Neuronal stem cell (in vitro differentiated cells): ENCODE measurements around the gene GNAQ.

ENCODE experiments used
- DNase-seq: peaks from one replicate; pipeline ENCODE4 v3.0.0-alpha.2; 2013; ENCODE audit warnings: low spot score
- H2AFZ ChIP-seq: one replicate; pipeline ENCODE4 v1.6.1; 2013; ENCODE audit warnings: mild to moderate bottlenecking, low read length, inconsistent platforms
- H2AK5ac ChIP-seq: 2 replicates; pipeline ENCODE4 v1.6.1; 2013; ENCODE audit warnings: low read depth, mild to moderate bottlenecking, inconsistent platforms, low read length, moderate library complexity, mixed read lengths
- H2BK120ac ChIP-seq: 2 replicates; pipeline ENCODE4 v1.6.1; 2013; ENCODE audit warnings: low read depth, mild to moderate bottlenecking, inconsistent platforms, low read length, moderate library complexity, mixed read lengths
- H2BK12ac ChIP-seq: one replicate; pipeline ENCODE4 v1.6.1; 2013; ENCODE audit warnings: low read length, inconsistent platforms
- H2BK15ac ChIP-seq: 2 replicates; pipeline ENCODE4 v1.6.1; 2013; ENCODE audit warnings: mild to moderate bottlenecking, low read length, inconsistent platforms, mixed read lengths
- H2BK5ac ChIP-seq: one replicate; pipeline ENCODE4 v1.6.1; 2013; ENCODE audit warnings: inconsistent platforms, mild to moderate bottlenecking, low read length, moderate library complexity
- H3K14ac ChIP-seq: one replicate; pipeline ENCODE4 v1.6.1; 2013; ENCODE audit warnings: low read length, inconsistent platforms
- H3K18ac ChIP-seq: 2 replicates; pipeline ENCODE4 v1.6.1; 2013; ENCODE audit warnings: low read length, inconsistent platforms
- H3K23ac ChIP-seq: 2 replicates; pipeline ENCODE4 v1.6.1; 2013; ENCODE audit warnings: low read depth, mild to moderate bottlenecking, mixed read lengths, low read length, inconsistent platforms; ENCODE audit not compliant: poor library complexity
- H3K27ac ChIP-seq: replicated peaks from 3 replicates; pipeline ENCODE4 v1.5.1; 2013; ENCODE audit warnings: low read length, inconsistent platforms
- H3K27me3 ChIP-seq, 3 experiments: 2 replicates each; pipeline ENCODE4 v1.6.1; 2013; ENCODE audit warnings: low read length in 3 of 3, mild to moderate bottlenecking in 2 of 3, inconsistent platforms in 1 of 3, low read depth in 1 of 3, mixed read lengths in 1 of 3, moderate library complexity in 1 of 3; ENCODE audit not compliant: control insufficient read depth in 3 of 3, insufficient read depth in 3 of 3
- H3K36me3 ChIP-seq, 2 donors: replicated peaks in 1 of 2; 2 replicates each; pipeline ENCODE4 v1.6.1; 2013; ENCODE audit warnings: low read length in 2 of 2; ENCODE audit not compliant: control insufficient read depth in 2 of 2, insufficient read depth in 2 of 2
- H3K4ac ChIP-seq: 2 replicates; pipeline ENCODE4 v1.6.1; 2013; ENCODE audit warnings: inconsistent platforms, mild to moderate bottlenecking, low read length, moderate library complexity
- H3K4me1 ChIP-seq, 2 donors: 1 replicate in 1 of 2; 2 replicates in 1 of 2; pipeline ENCODE4 v1.6.1; 2013; ENCODE audit warnings: low read length in 2 of 2, low read depth in 1 of 2; ENCODE audit not compliant: control insufficient read depth in 2 of 2, insufficient read depth in 1 of 2
- H3K4me2 ChIP-seq: one replicate; pipeline ENCODE4 v1.6.1; 2013; ENCODE audit warnings: mild to moderate bottlenecking, low read length, inconsistent platforms; ENCODE audit not compliant: insufficient read depth, poor library complexity, severe bottlenecking
- H3K4me3 ChIP-seq, 2 donors: 2 replicates each; pipeline ENCODE4 v1.5.1; 2013; ENCODE audit warnings: low read length in 2 of 2, mild to moderate bottlenecking in 2 of 2, inconsistent platforms in 1 of 2, moderate library complexity in 1 of 2
- H3K79me1 ChIP-seq: one replicate; pipeline ENCODE4 v1.6.1; 2013; ENCODE audit warnings: low read depth, mild to moderate bottlenecking, inconsistent platforms, low read length, moderate library complexity
- H3K9ac ChIP-seq: one replicate; pipeline ENCODE4 v1.6.1; 2013; ENCODE audit warnings: mild to moderate bottlenecking, low read depth, low read length, inconsistent platforms; ENCODE audit not compliant: poor library complexity
- H3K9me3 ChIP-seq, 2 donors: replicated peaks in 1 of 2; 2 replicates each; pipeline versions ENCODE3 to v1.6.1; 2013; ENCODE audit warnings: low read length in 2 of 2, mild to moderate bottlenecking in 2 of 2, inconsistent platforms in 1 of 2, low read depth in 1 of 2, mixed read lengths in 1 of 2, moderate library complexity in 1 of 2; ENCODE audit not compliant: control insufficient read depth in 2 of 2, insufficient read depth in 1 of 2
- H4K8ac ChIP-seq: one replicate; pipeline ENCODE4 v1.6.1; 2013; ENCODE audit warnings: low read depth, mild to moderate bottlenecking, inconsistent platforms, low read length, moderate library complexity
- H4K91ac ChIP-seq: one replicate; pipeline ENCODE4 v1.6.1; 2013; ENCODE audit warnings: low read length, low read depth, mild to moderate bottlenecking, inconsistent platforms; ENCODE audit not compliant: poor library complexity
- WGBS, 2 donors: extraction: QIAGEN DNeasy Blood & Tissue Kit; methylation state at CpG; one replicate each; pipeline ENCODE4 v1.1.7; 2013; ENCODE audit warnings: missing lambda C conversion rate in 2 of 2, mixed read lengths in 1 of 2; ENCODE audit not compliant: insufficient read length in 2 of 2, insufficient replicate concordance in 1 of 2; ENCODE audit errors: extremely low coverage in 2 of 2; 5-methylcytosine and 5-hydroxymethylcytosine counted together

Gene GNAQ

DNA sequence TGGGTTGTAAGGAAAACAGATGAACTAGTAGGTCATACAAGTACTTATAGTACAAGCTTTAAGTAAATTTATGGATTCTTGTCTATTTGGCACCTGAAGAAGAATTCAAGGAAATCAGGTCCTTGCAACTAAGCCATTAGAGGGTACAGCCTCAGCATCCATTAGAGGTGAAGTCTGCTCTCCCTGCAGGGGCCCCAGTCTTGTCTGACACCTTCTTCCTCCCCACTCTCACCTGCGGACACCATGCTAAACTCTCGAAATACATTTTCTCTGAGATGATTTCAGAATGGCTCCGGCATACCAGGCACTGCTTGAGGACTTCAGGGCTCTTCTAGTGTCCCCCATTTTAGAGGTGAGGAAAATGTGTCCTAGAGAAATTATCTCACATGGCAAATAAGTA lies 137.9 kb downstream of the GNAQ start:
- no peak overlapping the region for H3K4me3 ChIP-seq
- H2BK15ac ChIP-seq, result no peak overlapping the region
- H3K36me3 ChIP-seq, result peaks cover 1 to 7% of the 10 kb centered on the region in 2 donors
- H4K91ac ChIP-seq, result no peak overlapping the region
- no peak overlapping the region for H3K4me2 ChIP-seq
- no peak for DNase-seq
- H2AFZ ChIP-seq, result no peak overlapping the region
- no peak overlapping the region for H3K14ac ChIP-seq
- no peak overlapping the region for H4K8ac ChIP-seq
- H3K9me3 ChIP-seq, result peaks cover 0 to 2% of the 10 kb centered on the region in 2 donors
- H3K18ac ChIP-seq, result no peak overlapping the region
- H2BK5ac ChIP-seq, result no peak overlapping the region
- no peak overlapping the region for H2BK12ac ChIP-seq
- H3K27ac ChIP-seq, result no peak overlapping the region
- no peak overlapping the region for H3K23ac ChIP-seq
- peaks cover 0 to 5% of the 10 kb centered on the region in 2 donors for H3K4me1 ChIP-seq
- no peak overlapping the region for H2AK5ac ChIP-seq
- no CpG with 5 or more reads among the region's 3 CpGs for WGBS, 2 donors
- H3K4ac ChIP-seq, result no peak overlapping the region
- H3K9ac ChIP-seq, result no peak overlapping the region
- no peak overlapping the region for H2BK120ac ChIP-seq
- H3K79me1 ChIP-seq, result peaks cover 2% of the 10 kb centered on the region
- H3K27me3 ChIP-seq, result no peaks in the 10 kb centered on the region

DNA sequence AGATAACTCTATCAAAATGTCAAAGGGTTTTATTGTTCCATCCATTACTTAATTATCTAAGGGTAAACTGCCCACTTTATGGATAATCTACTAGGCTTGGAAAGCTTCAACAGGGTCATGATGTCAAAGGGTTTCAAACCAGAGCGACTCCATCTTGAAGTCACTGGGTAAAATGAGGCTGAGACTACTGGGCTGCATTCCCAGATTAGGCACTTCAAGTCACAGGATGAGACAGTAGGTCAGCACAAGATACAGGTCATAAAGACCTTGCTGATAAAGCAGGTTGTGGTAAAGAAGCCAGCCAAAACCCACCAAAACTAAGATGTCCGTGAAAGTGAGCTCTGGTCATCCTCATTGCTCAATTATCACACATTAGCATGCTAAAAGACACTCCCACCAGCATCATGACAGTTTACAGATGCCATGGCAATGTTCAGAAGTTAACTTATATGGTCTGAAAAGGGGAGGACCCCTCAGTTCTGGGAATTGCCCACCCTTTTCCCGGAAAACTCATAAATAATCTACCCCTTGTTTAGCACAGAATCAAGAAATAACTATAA lies 138.6 kb downstream of the GNAQ start:
- Histone ChIP-seq H2AFZ (no peak overlapping the region), H2BK120ac (no peak overlapping the region), H3K14ac (no peak overlapping the region), H3K27me3 (no peaks in the 10 kb centered on the region), H3K23ac (no peak overlapping the region), H3K9ac (no peak overlapping the region), H3K4me1 (peaks cover 0 to 5% of the 10 kb centered on the region in 2 donors), H2BK15ac (no peak overlapping the region), H4K8ac (no peak overlapping the region), H3K9me3 (peaks cover 0 to 2% of the 10 kb centered on the region in 2 donors), H2AK5ac (no peak overlapping the region), H3K27ac (no peak overlapping the region), H3K18ac (no peak overlapping the region), H3K4ac (no peak overlapping the region), H4K91ac (no peak overlapping the region), H3K79me1 (peaks cover 2% of the 10 kb centered on the region), H3K36me3 (peaks cover 1 to 7% of the 10 kb centered on the region in 2 donors), H2BK5ac (no peak overlapping the region), H3K4me2 (no peak overlapping the region), H3K4me3 (no peak overlapping the region), H2BK12ac (no peak overlapping the region)
- no CpG with 5 or more reads among the region's 3 CpGs for WGBS, 2 donors
- no peak for DNase-seq

- H3K18ac ChIP-seq, result no peak overlapping the region
- no CpG with 5 or more reads among the region's 1 CpG for WGBS, 2 donors
- H2AK5ac ChIP-seq, result no peak overlapping the region
- H4K91ac ChIP-seq, result no peak overlapping the region
- H3K36me3 ChIP-seq, result peaks cover 1 to 7% of the 10 kb centered on the region in 2 donors
- H2AFZ ChIP-seq, result no peak overlapping the region
- H2BK5ac ChIP-seq, result no peak overlapping the region
- no peak overlapping the region for H3K4me2 ChIP-seq
- H3K27me3 ChIP-seq, result no peaks in the 10 kb centered on the region
- no peak for DNase-seq
- no peak overlapping the region for H2BK15ac ChIP-seq
- no peak overlapping the region for H3K14ac ChIP-seq
- no peak overlapping the region for H3K27ac ChIP-seq
- no peak overlapping the region for H3K4me3 ChIP-seq
- H3K4me1 ChIP-seq, result peaks cover 0 to 3% of the 10 kb centered on the region in 2 donors
- peaks cover 2% of the 10 kb centered on the region for H3K79me1 ChIP-seq
- H3K9me3 ChIP-seq, result peaks cover 0 to 2% of the 10 kb centered on the region in 2 donors
- no peak overlapping the region for H3K4ac ChIP-seq
- H3K23ac ChIP-seq, result no peak overlapping the region
- H3K9ac ChIP-seq, result no peak overlapping the region
- H2BK120ac ChIP-seq, result no peak overlapping the region
- H2BK12ac ChIP-seq, result no peak overlapping the region
- H4K8ac ChIP-seq, result no peak overlapping the region
Observed at GRCh38 chr9:77892171-77892570, 139.4 kb downstream of the GNAQ start.

DNA sequence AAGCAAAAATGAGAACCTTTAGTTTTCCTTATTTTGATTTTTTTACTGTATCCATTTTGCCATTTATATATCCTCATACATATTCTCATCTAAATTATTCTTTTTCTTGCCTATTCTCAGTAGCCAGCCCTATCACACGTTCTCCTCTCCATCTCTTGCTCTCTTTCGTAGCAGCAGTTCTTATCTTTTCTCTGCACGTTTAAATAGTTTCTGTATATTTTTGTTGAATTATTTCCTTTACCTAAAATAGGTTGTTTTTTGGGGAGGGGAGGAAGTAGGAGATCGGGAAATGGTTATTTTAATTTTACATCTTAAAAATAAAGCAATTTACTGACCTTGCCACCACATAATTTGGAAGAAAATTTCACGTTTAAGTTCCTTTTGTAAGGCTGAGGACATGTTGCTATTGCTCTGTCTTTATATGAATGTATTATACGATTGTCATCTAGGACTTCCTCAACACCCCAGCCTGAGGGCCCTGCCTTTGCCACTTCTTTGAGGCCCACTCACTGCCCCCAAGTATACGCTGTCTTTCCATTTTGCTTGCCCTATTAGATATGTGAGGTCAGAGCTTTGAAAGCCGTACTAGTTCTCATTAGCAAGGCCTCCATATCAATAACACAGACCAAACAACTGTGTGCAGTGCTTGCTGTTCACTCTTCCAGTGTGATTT lies 140.3 kb downstream of the GNAQ start:
- Histone ChIP-seq H2BK12ac (no peak overlapping the region), H3K18ac (no peak overlapping the region), H3K36me3 (peaks cover 1 to 7% of the 10 kb centered on the region in 2 donors), H3K9me3 (peaks cover 0 to 2% of the 10 kb centered on the region in 2 donors), H3K4me1 (peaks cover 0 to 3% of the 10 kb centered on the region in 2 donors), H3K27me3 (no peaks in the 10 kb centered on the region), H2BK15ac (no peak overlapping the region), H3K14ac (no peak overlapping the region), H2BK5ac (no peak overlapping the region), H2BK120ac (no peak overlapping the region), H2AK5ac (no peak overlapping the region), H4K91ac (no peak overlapping the region), H3K4me2 (no peak overlapping the region), H3K79me1 (peaks cover 2% of the 10 kb centered on the region), H2AFZ (no peak overlapping the region), H3K23ac (no peak overlapping the region), H3K4me3 (no peak overlapping the region), H4K8ac (no peak overlapping the region), H3K9ac (no peak overlapping the region), H3K27ac (no peak overlapping the region), H3K4ac (no peak overlapping the region)
- WGBS, 2 donors, result no CpG with 5 or more reads among the region's 8 CpGs
- DNase-seq, result no peak
